Activated CD8-positive, alpha-beta memory T cell treated with anti-CD3 and anti-CD28 coated beads for 24 hours (primary cell): ENCODE results near the gene NPHP1.
"Not testable (repeated sequence)": the region's sequence is repeated elsewhere in the genome, so short reads cannot be mapped to it uniquely, and the experiment has no call there.

Source experiments
- DNase-seq: peaks from one replicate; pipeline ENCODE4 v3.0.0-alpha.2; 2020

NPHP1 gene

GRCh38 chr2:110197452-110197851, 7.4 kb downstream of the NPHP1 start:
- no peak for DNase-seq

GRCh38 chr2:110190169-110190568, 14.6 kb downstream of the NPHP1 start:
- DNase-seq: not testable (repeated sequence)

- no peak for DNase-seq
Observed at GRCh38 chr2:110182449-110182848, 22.4 kb downstream of the NPHP1 start.

GRCh38 chr2:110180036-110180435, 24.8 kb downstream of the NPHP1 start:
- no peak for DNase-seq

- no peak for DNase-seq
Observed at GRCh38 chr2:110173523-110173922, 31.3 kb downstream of the NPHP1 start.

GRCh38 chr2:110172506-110172905, 32.3 kb downstream of the NPHP1 start:
- DNase-seq: no peak

GRCh38 chr2:110170102-110170501, 34.7 kb downstream of the NPHP1 start:
- DNase-seq: no peak

- no peak for DNase-seq
Observed at GRCh38 chr2:110167326-110168000, 37.4 kb downstream of the NPHP1 start.

GRCh38 chr2:110166266-110166665, 38.5 kb downstream of the NPHP1 start:
- no peak for DNase-seq

- no peak for DNase-seq
Observed at GRCh38 chr2:110157153-110157793, 47.5 kb downstream of the NPHP1 start.

- not testable (repeated sequence) for DNase-seq
Observed at GRCh38 chr2:110154828-110155227, 50.0 kb downstream of the NPHP1 start.

GRCh38 chr2:110154188-110154587, 50.6 kb downstream of the NPHP1 start:
- not testable (repeated sequence) for DNase-seq

- DNase-seq: no peak
Observed at GRCh38 chr2:110153416-110153815, 51.4 kb downstream of the NPHP1 start.

- no peak for DNase-seq
Observed at GRCh38 chr2:110152943-110153342, 51.9 kb downstream of the NPHP1 start.

- no peak for DNase-seq
Observed at GRCh38 chr2:110149330-110150220, 55.2 kb downstream of the NPHP1 start.

GRCh38 chr2:110146945-110147332, 57.9 kb downstream of the NPHP1 start:
- no peak for DNase-seq

GRCh38 chr2:110146183-110146944, 58.4 kb downstream of the NPHP1 start:
- no peak for DNase-seq

GRCh38 chr2:110143982-110144381, 60.8 kb downstream of the NPHP1 start:
- no peak for DNase-seq

GRCh38 chr2:110140401-110140800, 64.4 kb downstream of the NPHP1 start:
- DNase-seq: no peak

GRCh38 chr2:110134025-110134424, 70.8 kb downstream of the NPHP1 start:
- no peak for DNase-seq

GRCh38 chr2:110131166-110131565, 73.6 kb downstream of the NPHP1 start:
- no peak for DNase-seq

- DNase-seq: no peak
Observed at GRCh38 chr2:110130757-110131156, 74.1 kb downstream of the NPHP1 start.

- DNase-seq: no peak
Observed at GRCh38 chr2:110126906-110127305, 77.9 kb downstream of the NPHP1 start.
